HepG2 (cell line): ENCODE data around the gene DYNC1LI2. TPM values are rescaled to one million over a fixed set of nuclear protein-coding genes. Genes with fewer than 3 reads are reported as not detected.

Experiments
- ATAC-seq: fragments of 200-7000 bp; cut with Tn5 transposase; 3 replicates; pipeline ENCODE4 v1.9.1; 2020; ENCODE audit warnings: mild to moderate bottlenecking, moderate library complexity
- BruUV-seq: library from RNA; stranded (reverse); fragments of 400-500 nt; replicated peaks from 2 replicates; lab custom pipeline; 2021; lab: Mats Ljungman, UMichigan
- CTCF ChIA-PET: fragments of 300-600 bp; formaldehyde crosslinking; extraction: SDS; loops from one replicate; lab custom pipeline; 2021; ENCODE audit warnings: low total read pairs, inconsistent platforms, low intra/inter-chr PET ratio; lab: Yijun Ruan, JAX
- POLR2A ChIA-PET: fragments of 350-600 bp; sonication (Branson Sonifier 250); formaldehyde crosslinking; loops from one replicate; lab custom pipeline; 2020; ENCODE audit warnings: antibody characterized with exemption, inconsistent platforms; lab: Yijun Ruan, JAX
- DNase-seq: peaks from one replicate; pipeline ENCODE4 v3.0.0-alpha.2; 2015; ENCODE audit warnings: low spot score
- FAIRE-seq: peaks from 3 replicates; lab custom pipeline; 2011; peaks lifted over from hg19 to GRCh38; lab: Jason Lieb, UNC
- H2AFZ ChIP-seq: one replicate; pipeline ENCODE4 v1.6.1; 2011; ENCODE audit warnings: low read length, inconsistent platforms
- H3K27ac ChIP-seq: fragments of 300-600 bp; 3 replicates; pipeline ENCODE4 v1.8.0; 2011; ENCODE audit warnings: mixed run types, mild to moderate bottlenecking, mixed read lengths, low read length, inconsistent platforms; ENCODE audit not compliant: insufficient read depth; ENCODE audit errors: extremely low read length
- H3K27me3 ChIP-seq, 2 experiments: fragments of 200-600 bp in 1 of 2; 2 replicates in 1 of 2; 3 replicates in 1 of 2; pipeline versions ENCODE4 v1.6.0 to v1.8.0; 2011; ENCODE audit warnings: low read length in 2 of 2, mild to moderate bottlenecking in 2 of 2, moderate library complexity in 2 of 2, inconsistent platforms in 1 of 2; ENCODE audit not compliant: insufficient read depth in 2 of 2, control insufficient read depth in 1 of 2
- H3K36me3 ChIP-seq, 2 experiments: fragments of 200-600 bp in 1 of 2; replicated peaks in 1 of 2; 2 replicates in 1 of 2; 3 replicates in 1 of 2; pipeline versions ENCODE4 v1.5.1 to v1.8.0; 2011; ENCODE audit warnings: low read length in 2 of 2, inconsistent platforms in 1 of 2; ENCODE audit not compliant: insufficient read depth in 2 of 2, control insufficient read depth in 1 of 2
- H3K4me1 ChIP-seq: 2 replicates; pipeline ENCODE4 v1.5.1; 2012; ENCODE audit warnings: low read length, inconsistent platforms; ENCODE audit not compliant: insufficient read depth
- H3K4me2 ChIP-seq: 2 replicates; pipeline ENCODE4 v1.6.0; 2011; ENCODE audit warnings: low read depth, low read length, inconsistent platforms
- H3K4me3 ChIP-seq, 3 experiments: fragments of 200-600 bp in 1 of 3; sonication (generic), shearing (Covaris generic) in 1 of 3; replicated peaks in 1 of 3; 2 replicates each; pipeline ENCODE4 v1.5.1; 2011 to 2016; ENCODE audit warnings: low read length in 3 of 3, inconsistent platforms in 2 of 3, low read depth in 2 of 3, mild to moderate bottlenecking in 2 of 3, control low read depth in 1 of 3, mixed read lengths in 1 of 3; ENCODE audit not compliant: insufficient read depth in 1 of 3
- H3K79me2 ChIP-seq: one replicate; pipeline ENCODE4 v1.6.1; 2011; ENCODE audit warnings: low read length, inconsistent platforms; ENCODE audit not compliant: insufficient read depth
- H3K9ac ChIP-seq: 2 replicates; pipeline ENCODE4 v1.6.0; 2011; ENCODE audit warnings: mild to moderate bottlenecking, low read depth, low read length, inconsistent platforms; ENCODE audit not compliant: insufficient read depth
- H3K9me3 ChIP-seq: 2 replicates; pipeline ENCODE4 v1.5.1; 2012; ENCODE audit warnings: mild to moderate bottlenecking, low read length
- H4K20me1 ChIP-seq: 2 replicates; pipeline ENCODE4 v1.6.0; 2011; ENCODE audit warnings: inconsistent platforms, mild to moderate bottlenecking, low read length, moderate library complexity; ENCODE audit not compliant: insufficient read depth
- ARNT2 ChIP-seq: sonication (generic); formaldehyde crosslinking; IDR thresholded peaks from 2 replicates; pipeline ENCODE4 v1.8.0; 2022; ENCODE audit warnings: mild to moderate bottlenecking, low read depth, missing genetic modification reagents, moderate library complexity
- ATF1 ChIP-seq: IDR thresholded peaks from 2 replicates; pipeline ENCODE4 v1.6.1; 2016; ENCODE audit warnings: mild to moderate bottlenecking, control low read depth
- GABPA ChIP-seq, 2 experiments: IDR thresholded peaks; 2 replicates each; pipeline ENCODE4 v1.6.1; 2011 to 2016; ENCODE audit warnings: low read depth in 2 of 2, low read length in 1 of 2, missing biosample characterization in 1 of 2, missing genetic modification characterization in 1 of 2
- GATAD2A ChIP-seq: IDR thresholded peaks from 2 replicates; pipeline ENCODE4 v1.6.1; 2016
- GFI1 ChIP-seq: sonication (generic); formaldehyde crosslinking; IDR thresholded peaks from 2 replicates; pipeline ENCODE4 v1.5.0; 2020; ENCODE audit warnings: missing genetic modification reagents, mild to moderate bottlenecking, borderline replicate concordance
- HNRNPUL1 ChIP-seq: fragments of 200-400 bp; formaldehyde crosslinking; IDR thresholded peaks from 2 replicates; pipeline ENCODE4 v1.6.1; 2017; ENCODE audit warnings: low read depth, mild to moderate bottlenecking, low read length, moderate library complexity
- JARID2 ChIP-seq: sonication (generic); formaldehyde crosslinking; IDR thresholded peaks from 2 replicates; pipeline ENCODE4 v1.8.1; 2023; ENCODE audit warnings: missing genetic modification reagents, inconsistent platforms; ENCODE audit not compliant: insufficient replicate concordance
- KDM2A ChIP-seq: sonication (generic); formaldehyde crosslinking; IDR thresholded peaks from 2 replicates; pipeline ENCODE4 v1.4.0; 2020; ENCODE audit warnings: low read depth, missing genetic modification reagents, borderline replicate concordance
- MXD4 ChIP-seq: IDR thresholded peaks from 2 replicates; pipeline ENCODE4 v1.6.1; 2016; ENCODE audit warnings: mild to moderate bottlenecking, missing biosample characterization, missing genetic modification reagents
- NFYC ChIP-seq: IDR thresholded peaks from 2 replicates; pipeline ENCODE4 v1.6.1; 2016; ENCODE audit warnings: missing genetic modification reagents, missing compliant biosample characterization
- PBX3 ChIP-seq: sonication (generic); formaldehyde crosslinking; IDR thresholded peaks from 2 replicates; pipeline ENCODE4 v1.8.1; 2023; ENCODE audit warnings: missing genetic modification reagents, inconsistent platforms, borderline replicate concordance
- TOE1 ChIP-seq: sonication (generic); formaldehyde crosslinking; IDR thresholded peaks from 2 replicates; pipeline ENCODE4 v1.4.0; 2020; ENCODE audit warnings: mild to moderate bottlenecking, missing genetic modification reagents
- TOPORS ChIP-seq: sonication (generic); formaldehyde crosslinking; IDR thresholded peaks from 2 replicates; pipeline ENCODE4 v1.8.0; 2023; ENCODE audit warnings: mild to moderate bottlenecking, missing genetic modification reagents
- WIZ ChIP-seq: sonication (generic); formaldehyde crosslinking; IDR thresholded peaks from 2 replicates; pipeline ENCODE4 v1.5.1; 2020; ENCODE audit warnings: mild to moderate bottlenecking, missing genetic modification reagents
- ZNF547 ChIP-seq: sonication (generic); formaldehyde crosslinking; IDR thresholded peaks from 2 replicates; pipeline ENCODE4 v1.5.1; 2020; ENCODE audit warnings: mild to moderate bottlenecking, missing genetic modification reagents
- ZNF569 ChIP-seq: sonication (generic); formaldehyde crosslinking; IDR thresholded peaks from 2 replicates; pipeline ENCODE4 v1.5.0; 2020; ENCODE audit warnings: mild to moderate bottlenecking, missing genetic modification reagents, moderate library complexity, borderline replicate concordance
- ZNF737 ChIP-seq: sonication (generic); formaldehyde crosslinking; IDR thresholded peaks from 2 replicates; pipeline ENCODE4 v1.5.0; 2020; ENCODE audit warnings: missing genetic modification reagents, mild to moderate bottlenecking, borderline replicate concordance
- ZNF770 ChIP-seq: sonication (generic); formaldehyde crosslinking; IDR thresholded peaks from 2 replicates; pipeline ENCODE4 v1.5.0; 2020; ENCODE audit warnings: mild to moderate bottlenecking, missing genetic modification reagents
- WGBS: methylation state at CpG from one replicate; pipeline ENCODE4 v1.1.6; 2017; ENCODE audit warnings: low lambda C conversion rate; 5-methylcytosine and 5-hydroxymethylcytosine counted together
- in situ Hi-C: cut with HindIII; loops from 2 replicates; pipeline ENCODE4 v1.10.0; 2017; ENCODE audit warnings: low pct_unique_long_range_greater_than_20kb; ENCODE audit not compliant: extremely low pct_ligation_motif_present
- intact Hi-C: fragments of 100-400 bp; cut with micrococcal nuclease; formaldehyde crosslinking; loops from one replicate; pipeline ENCODE4 v1.10.0; 2022; ENCODE audit not compliant: unreplicated experiment
- polyA plus RNA-seq, 8 experiments: library from polyadenylated mRNA; depleted of rRNA in 3 of 8; stranded (reverse) in 7 of 8; unstranded in 1 of 8; fragments of >200 nt; fragmentation: Illumina TruSeq in 4 of 8; extraction: Trizol in 4 of 8; gene quantifications; 2 replicates each; pipeline versions ENCODE4 v1.2.1 to v1.2.3, GENCODE V29; 2011 to 2016; ENCODE audit warnings: low read depth in 4 of 8, missing spikeins in 1 of 8, mixed read lengths in 1 of 8; ENCODE audit not compliant: insufficient read depth in 1 of 8
- total RNA-seq, 5 experiments: library from RNA; depleted of rRNA; stranded (reverse); fragments of >200 nt; fragmentation: Illumina TruSeq; extraction: Trizol; gene quantifications; 2 replicates each; pipeline ENCODE4 v1.2.3, GENCODE V29; 2016; ENCODE audit warnings: low read depth in 1 of 5
- TF ChIP-seq, protein P1 (sequence below): IDR thresholded peaks from 2 replicates; pipeline ENCODE4 v1.6.1; 2016; ENCODE audit warnings: missing compliant biosample characterization, missing genetic modification reagents, borderline replicate concordance

The DYNC1LI2 gene
- total and polyA plus RNA-seq, 2 of the 13 experiments (the other 11 are each of a cell fraction or from before 2014, with no cell fraction given): 65.5 to 135 TPM

- TF ChIP-seq KDM2A (CRISPR knock-in tag): peak; percentile 73; the same call in 1 of the 2 replicates
- no peak for TF ChIP-seq TOPORS (CRISPR knock-in tag)
- TF ChIP-seq GABPA (IDR thresholded peaks at IDR 0.05; ENCODE audit: low read depth, low read length): no peak
- TF ChIP-seq GABPA (CRISPR knock-in tag; IDR thresholded peaks at IDR 0.05; ENCODE audit: low read depth): no peak
These were observed 34.2 kb downstream of the DYNC1LI2 start (continued) for GRCh38 chr16:66717112-66717675.

GRCh38 chr16:66714654-66715307 lies 36.6 kb downstream of the DYNC1LI2 start:
- no peaks in the 10 kb centered on the region for H4K20me1 ChIP-seq
- ATAC-seq: peak; percentile 11
- BruUV-seq: no TSS peak
- no peak for TF ChIP-seq HNRNPUL1
- TF ChIP-seq JARID2 (CRISPR knock-in tag): no peak
- no peak for TF ChIP-seq NFYC (CRISPR knock-in tag)
- TF ChIP-seq, protein P1, sequence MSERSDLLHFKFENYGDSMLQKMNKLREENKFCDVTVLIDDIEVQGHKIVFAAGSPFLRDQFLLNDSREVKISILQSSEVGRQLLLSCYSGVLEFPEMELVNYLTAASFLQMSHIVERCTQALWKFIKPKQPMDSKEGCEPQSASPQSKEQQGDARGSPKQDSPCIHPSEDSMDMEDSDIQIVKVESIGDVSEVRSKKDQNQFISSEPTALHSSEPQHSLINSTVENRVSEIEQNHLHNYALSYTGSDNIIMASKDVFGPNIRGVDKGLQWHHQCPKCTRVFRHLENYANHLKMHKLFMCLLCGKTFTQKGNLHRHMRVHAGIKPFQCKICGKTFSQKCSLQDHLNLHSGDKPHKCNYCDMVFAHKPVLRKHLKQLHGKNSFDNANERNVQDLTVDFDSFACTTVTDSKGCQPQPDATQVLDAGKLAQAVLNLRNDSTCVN (CRISPR knock-in tag): no peak
- no peak for TF ChIP-seq ZNF569
- TF ChIP-seq GFI1 (CRISPR knock-in tag): peak; percentile 17; the same call in 1 of the 2 replicates
- TF ChIP-seq ATF1 (CRISPR knock-in tag): no peak
- no peak for TF ChIP-seq TOE1
- no peak for TF ChIP-seq GATAD2A (CRISPR knock-in tag)
- no peak for TF ChIP-seq ZNF770
- no peak for TF ChIP-seq ZNF737
- TF ChIP-seq ARNT2 (CRISPR knock-in tag): no peak
- no peak for TF ChIP-seq ZNF547 (CRISPR knock-in tag)
- TF ChIP-seq MXD4 (CRISPR knock-in tag): no peak
- TF ChIP-seq PBX3 (CRISPR knock-in tag): no peak
- no peak for TF ChIP-seq WIZ (CRISPR knock-in tag)

More at GRCh38 chr16:66714654-66715307, 36.6 kb downstream of the DYNC1LI2 start:
- H3K4me3 ChIP-seq: no peak overlapping the region
- H3K79me2 ChIP-seq: no peaks in the 10 kb centered on the region
- no peaks in the 10 kb centered on the region for H3K9me3 ChIP-seq
- ChIA-PET POLR2A (no interaction called here), CTCF (no interaction called here)
- no peak overlapping the region for H2AFZ ChIP-seq
- intact Hi-C loops: no loop called here
- H3K36me3 ChIP-seq: no peaks in the 10 kb centered on the region
- no peaks in the 10 kb centered on the region; a peak in 2 of 5 replicates for H3K27me3 ChIP-seq
- FAIRE-seq (peak; percentile 76), DNase-seq (no peak)
- H3K9ac ChIP-seq: no peak overlapping the region
- H3K4me1 ChIP-seq: peaks cover 16% of the 10 kb centered on the region
- in situ Hi-C loops: no loop called here
- 0 out of 2 replicates have a peak overlapping the region, but pooled peaks have one; percentile 11 for H3K4me2 ChIP-seq
- H3K27ac ChIP-seq: no peak overlapping the region
- 29% methylated on average over 6 of the region's 6 CpGs for WGBS
